IMR-90 (cell line): ENCODE data around the gene CREG2. TPM values are rescaled to one million over a fixed set of nuclear protein-coding genes. Genes with fewer than 3 reads are reported as not detected.

ENCODE experiments used
- ATAC-seq: fragments of 200-7000 bp; cut with Tn5 transposase; 2 replicates; pipeline ENCODE4 v1.9.1; 2020; ENCODE audit warnings: low read depth, mild to moderate bottlenecking, moderate library complexity
- BruUV-seq: library from RNA; stranded (reverse); fragments of 400-500 nt; replicated peaks from 2 replicates; lab custom pipeline; 2021; lab: Mats Ljungman, UMichigan
- CTCF ChIA-PET: fragments of 300-600 bp; formaldehyde crosslinking; extraction: SDS; loops from one replicate; lab custom pipeline; 2021; ENCODE audit warnings: antibody characterized with exemption; lab: Yijun Ruan, JAX
- POLR2A ChIA-PET: fragments of 300-600 bp; sonication (Branson Sonifier 250); formaldehyde crosslinking; loops from one replicate; lab custom pipeline; 2022; ENCODE audit warnings: antibody characterized with exemption; ENCODE audit not compliant: unreplicated experiment; lab: Charles Lee
- DNase-seq: peaks from one replicate; pipeline ENCODE4 v3.0.0; 2013
- H2AFZ ChIP-seq: replicated peaks from 2 replicates; pipeline ENCODE3; 2013; ENCODE audit warnings: low read length, mild to moderate bottlenecking; ENCODE audit not compliant: poor library complexity
- H2AK5ac ChIP-seq: 2 replicates; pipeline ENCODE4 v1.6.1; 2013; ENCODE audit warnings: low read depth, low read length, inconsistent platforms
- H2AK9ac ChIP-seq: replicated peaks from 2 replicates; pipeline ENCODE3; 2013; ENCODE audit warnings: mild to moderate bottlenecking, low read depth, low read length, moderate library complexity; ENCODE audit not compliant: poor library complexity
- H2BK120ac ChIP-seq: 2 replicates; pipeline ENCODE4 v1.6.1; 2013; ENCODE audit warnings: low read depth, low read length, inconsistent platforms
- H2BK15ac ChIP-seq: 3 replicates; pipeline ENCODE4 v1.6.1; 2013; ENCODE audit warnings: low read depth, low read length, inconsistent platforms
- H2BK20ac ChIP-seq: 2 replicates; pipeline ENCODE4 v1.6.1; 2013; ENCODE audit warnings: low read depth, mild to moderate bottlenecking, inconsistent platforms, low read length, moderate library complexity
- H2BK5ac ChIP-seq: 2 replicates; pipeline ENCODE4 v1.6.1; 2013; ENCODE audit warnings: mild to moderate bottlenecking, low read depth, low read length, inconsistent platforms; ENCODE audit not compliant: poor library complexity, severe bottlenecking
- H3K14ac ChIP-seq: replicated peaks from 2 replicates; pipeline ENCODE4 v1.6.1; 2013; ENCODE audit warnings: low read depth, low read length, inconsistent platforms
- H3K18ac ChIP-seq: 2 replicates; pipeline ENCODE4 v1.6.1; 2013; ENCODE audit warnings: low read depth, low read length, control low read depth
- H3K23ac ChIP-seq: 2 replicates; pipeline ENCODE4 v1.6.1; 2013; ENCODE audit warnings: low read depth, low read length, inconsistent platforms
- H3K27ac ChIP-seq: 2 replicates; pipeline ENCODE4 v1.5.1; 2013; ENCODE audit warnings: mild to moderate bottlenecking, control low read depth, low read length; ENCODE audit not compliant: insufficient read depth
- H3K27me3 ChIP-seq: 2 replicates; pipeline ENCODE4 v1.6.1; 2013; ENCODE audit warnings: low read length; ENCODE audit not compliant: control insufficient read depth, insufficient read depth
- H3K36me3 ChIP-seq: 2 replicates; pipeline ENCODE4 v1.6.1; 2013; ENCODE audit warnings: low read length, mixed read lengths; ENCODE audit not compliant: control insufficient read depth, insufficient read depth
- H3K4ac ChIP-seq: 2 replicates; pipeline ENCODE4 v1.6.1; 2013; ENCODE audit warnings: low read depth, low read length, inconsistent platforms
- H3K4me1 ChIP-seq: 2 replicates; pipeline ENCODE4 v1.6.1; 2013; ENCODE audit warnings: low read length, mixed read lengths; ENCODE audit not compliant: control insufficient read depth, insufficient read depth
- H3K4me2 ChIP-seq: 2 replicates; pipeline ENCODE4 v1.6.1; 2013; ENCODE audit warnings: low read depth, mild to moderate bottlenecking, control low read depth, low read length, moderate library complexity
- H3K4me3 ChIP-seq: 2 replicates; pipeline ENCODE4 v1.5.1; 2013; ENCODE audit warnings: low read depth, mild to moderate bottlenecking, control low read depth, low read length, moderate library complexity; ENCODE audit not compliant: insufficient read depth
- H3K56ac ChIP-seq: 2 replicates; pipeline ENCODE4 v1.6.1; 2013; ENCODE audit warnings: low read length, inconsistent platforms; ENCODE audit not compliant: insufficient read depth; ENCODE audit errors: extremely low read depth
- H3K79me1 ChIP-seq, 2 experiments: 2 replicates each; pipeline ENCODE4 v1.6.1; 2013; ENCODE audit warnings: low read length in 2 of 2, inconsistent platforms in 1 of 2, low read depth in 1 of 2
- H3K9ac ChIP-seq: 2 replicates; pipeline ENCODE4 v1.6.1; 2013; ENCODE audit warnings: low read depth, low read length, control low read depth
- H3K9me1 ChIP-seq: 2 replicates; pipeline ENCODE4 v1.6.1; 2013; ENCODE audit warnings: low read length, inconsistent platforms; ENCODE audit not compliant: insufficient read depth
- H3K9me3 ChIP-seq: 2 replicates; pipeline ENCODE4 v1.6.1; 2013; ENCODE audit warnings: low read length; ENCODE audit not compliant: control insufficient read depth, insufficient read depth
- H4K20me1 ChIP-seq: 2 replicates; pipeline ENCODE4 v1.6.1; 2013; ENCODE audit warnings: low read length, inconsistent platforms; ENCODE audit not compliant: insufficient read depth
- H4K5ac ChIP-seq: 2 replicates; pipeline ENCODE4 v1.6.1; 2013; ENCODE audit warnings: mild to moderate bottlenecking, low read depth, low read length, control low read depth
- H4K8ac ChIP-seq, 2 experiments: 2 replicates each; pipeline ENCODE4 v1.6.1; 2013; ENCODE audit warnings: low read depth in 2 of 2, low read length in 2 of 2, control low read depth in 1 of 2, inconsistent platforms in 1 of 2
- H4K91ac ChIP-seq: 2 replicates; pipeline ENCODE4 v1.6.1; 2013; ENCODE audit warnings: low read depth, low read length, inconsistent platforms; ENCODE audit not compliant: insufficient read depth
- BHLHE40 ChIP-seq: fragments of 150-350 bp; IDR thresholded peaks from 2 replicates; pipeline ENCODE4 v1.6.1; 2016; ENCODE audit warnings: mild to moderate bottlenecking, low read depth, low read length
- CEBPB ChIP-seq: IDR thresholded peaks from 2 replicates; pipeline ENCODE4 v1.6.1; 2012; ENCODE audit warnings: low read depth, low read length, improper control_type of control experiment
- CHD1 ChIP-seq: IDR thresholded peaks from 2 replicates; pipeline ENCODE4 v1.6.1; 2012; ENCODE audit warnings: low read depth, low read length, improper control_type of control experiment
- FOS ChIP-seq: fragments of 150-350 bp; IDR thresholded peaks from 2 replicates; pipeline ENCODE4 v1.6.1; 2016; ENCODE audit warnings: low read depth, low read length
- MAFK ChIP-seq: IDR thresholded peaks from 2 replicates; pipeline ENCODE4 v1.6.1; 2012; ENCODE audit warnings: low read depth, low read length, improper control_type of control experiment
- MAZ ChIP-seq: IDR thresholded peaks from 2 replicates; pipeline ENCODE4 v1.6.1; 2012; ENCODE audit warnings: low read depth, mild to moderate bottlenecking, low read length, improper control_type of control experiment, moderate library complexity, borderline replicate concordance
- MXI1 ChIP-seq: IDR thresholded peaks from 2 replicates; pipeline ENCODE4 v1.6.1; 2012; ENCODE audit warnings: low read depth, mild to moderate bottlenecking, low read length, moderate library complexity, borderline replicate concordance
- NFE2L2 ChIP-seq: fragments of 150-350 bp; IDR thresholded peaks from 2 replicates; pipeline ENCODE4 v1.6.1; 2016; ENCODE audit warnings: low read depth, mild to moderate bottlenecking, low read length
- RCOR1 ChIP-seq: IDR thresholded peaks from 2 replicates; pipeline ENCODE4 v1.6.1; 2012; ENCODE audit warnings: mild to moderate bottlenecking, low read length, improper control_type of control experiment; ENCODE audit not compliant: insufficient replicate concordance
- whole genome bisulfite sequencing, 2 experiments: methylation state at CpG; one replicate each; pipeline versions ENCODE4 v1.1.5 to v1.1.7; 2013; ENCODE audit warnings: missing lambda C conversion rate in 2 of 2; ENCODE audit not compliant: insufficient read length in 1 of 2; ENCODE audit errors: extremely low coverage in 2 of 2; 5-methylcytosine and 5-hydroxymethylcytosine counted together
- dilution Hi-C: fragments of 300-500 bp; cut with HindIII; formaldehyde crosslinking; loops from one replicate; pipeline ENCODE4 v1.14.3; 2018; ENCODE audit warnings: low sequenced_read_pairs; ENCODE audit not compliant: unreplicated experiment
- in situ Hi-C: fragments of 300-500 bp; cut with MboI; formaldehyde crosslinking; loops from 3 replicates; pipeline ENCODE4 v1.14.3; 2019; ENCODE audit warnings: low sequenced_read_pairs, inconsistent platforms, mixed read lengths
- intact Hi-C: fragments of 100-400 bp; cut with micrococcal nuclease; formaldehyde crosslinking; loops from 2 replicates; pipeline ENCODE4 v1.10.0; 2022
- polyA plus RNA-seq, 3 experiments: library from polyadenylated mRNA; depleted of rRNA; stranded (reverse); fragments of >200 nt; gene quantifications; 2 replicates each; pipeline ENCODE4 v1.2.3, GENCODE V29; 2012; ENCODE audit warnings: low replicate concordance in 1 of 3
- total RNA-seq: library from RNA; depleted of rRNA; stranded (reverse); fragments of >200 nt; gene quantifications from 2 replicates; pipeline ENCODE4 v1.2.3, GENCODE V29; 2012
- TF ChIP-seq, protein P1 (sequence below): fragments of 150-350 bp; IDR thresholded peaks from 2 replicates; pipeline ENCODE4 v1.6.1; 2016; ENCODE audit warnings: low read depth, mild to moderate bottlenecking, low read length, moderate library complexity, borderline replicate concordance
- TF ChIP-seq, protein P2 (sequence below): fragments of 150-350 bp; IDR thresholded peaks from 2 replicates; pipeline ENCODE4 v1.6.1; 2017; ENCODE audit warnings: mild to moderate bottlenecking, antibody characterized with exemption, low read length, low read depth

CREG2 gene
- total and polyA plus RNA-seq, 2 of the 4 experiments (the other 2 are of a cell fraction), result 0.17 TPM; not detected in 1

DNA sequence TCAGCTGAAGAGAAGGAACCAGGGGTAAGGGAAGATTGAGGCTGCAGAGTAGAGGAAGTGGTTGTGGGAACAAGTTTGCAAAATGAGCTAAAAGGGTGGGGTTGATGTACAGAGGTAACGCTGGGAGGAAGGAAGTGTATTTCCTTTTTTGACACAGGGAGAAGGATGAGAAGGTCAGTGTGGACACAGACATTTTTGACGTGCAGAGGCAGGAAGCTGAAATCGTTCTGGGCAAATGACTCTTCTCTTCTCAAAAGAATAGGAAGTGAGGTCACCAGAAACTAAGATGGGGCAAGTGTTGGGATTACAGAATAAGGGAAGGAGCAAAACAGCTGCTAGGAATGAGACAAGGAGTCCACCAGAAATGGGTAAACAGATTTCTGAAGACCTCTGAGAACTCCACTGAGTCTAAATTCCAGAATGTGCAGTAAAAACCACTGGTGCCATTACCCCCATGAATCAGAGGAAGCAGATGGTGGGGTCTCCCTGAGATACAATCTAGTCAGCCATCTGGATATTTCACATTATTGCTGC is 58.8 kb downstream of the CREG2 start:
- Histone ChIP-seq H3K4ac (peak overlapping the region; percentile 34; the same call in 1 of the 2 replicates), H4K8ac (peak overlapping the region; percentile 10 to 71), H2BK20ac (peak overlapping the region; percentile 21; the same call in 1 of the 2 replicates), H2AFZ (peak overlapping the region; percentile 67), H2AK9ac (no peak overlapping the region), H3K14ac (peak overlapping the region; percentile 61), H3K36me3 (no peaks in the 10 kb centered on the region), H4K20me1 (no peaks in the 10 kb centered on the region), H3K9me3 (no peaks in the 10 kb centered on the region; the same call in 1 of the 2 replicates), H4K91ac (no peak overlapping the region), H4K5ac (peak overlapping the region; percentile 60; the same call in 1 of the 2 replicates), H3K4me3 (no peak overlapping the region), H3K27ac (no peak overlapping the region), H2AK5ac (no peak overlapping the region), H3K4me1 (no peaks in the 10 kb centered on the region), H3K4me2 (no peak overlapping the region), H3K9me1 (0 out of 2 replicates have a peak, but pooled peaks cover 3% of the 10 kb centered on the region), H3K56ac (no peak overlapping the region), H3K79me1 (no peaks in the 10 kb centered on the region), H3K27me3 (no peaks in the 10 kb centered on the region), H3K23ac (peak overlapping the region; percentile 8; the same call in 1 of the 2 replicates), H2BK5ac (no peak overlapping the region), H2BK15ac (no peak overlapping the region), H3K9ac (no peak overlapping the region), H2BK120ac (no peak overlapping the region), H3K18ac (no peak overlapping the region; the same call in 1 of the 2 replicates)
- intact Hi-C loops (no loop called here), dilution Hi-C loops (no loop called here), in situ Hi-C loops (no loop called here)
- DNase-seq, result peak; percentile 87
- TF ChIP-seq RCOR1, result no peak
- no peak for TF ChIP-seq MXI1
- TF ChIP-seq CEBPB, result no peak
- no peak for TF ChIP-seq MAFK
- TF ChIP-seq, protein P1, sequence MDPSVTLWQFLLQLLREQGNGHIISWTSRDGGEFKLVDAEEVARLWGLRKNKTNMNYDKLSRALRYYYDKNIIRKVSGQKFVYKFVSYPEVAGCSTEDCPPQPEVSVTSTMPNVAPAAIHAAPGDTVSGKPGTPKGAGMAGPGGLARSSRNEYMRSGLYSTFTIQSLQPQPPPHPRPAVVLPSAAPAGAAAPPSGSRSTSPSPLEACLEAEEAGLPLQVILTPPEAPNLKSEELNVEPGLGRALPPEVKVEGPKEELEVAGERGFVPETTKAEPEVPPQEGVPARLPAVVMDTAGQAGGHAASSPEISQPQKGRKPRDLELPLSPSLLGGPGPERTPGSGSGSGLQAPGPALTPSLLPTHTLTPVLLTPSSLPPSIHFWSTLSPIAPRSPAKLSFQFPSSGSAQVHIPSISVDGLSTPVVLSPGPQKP, result no peak
- TF ChIP-seq, protein P2, sequence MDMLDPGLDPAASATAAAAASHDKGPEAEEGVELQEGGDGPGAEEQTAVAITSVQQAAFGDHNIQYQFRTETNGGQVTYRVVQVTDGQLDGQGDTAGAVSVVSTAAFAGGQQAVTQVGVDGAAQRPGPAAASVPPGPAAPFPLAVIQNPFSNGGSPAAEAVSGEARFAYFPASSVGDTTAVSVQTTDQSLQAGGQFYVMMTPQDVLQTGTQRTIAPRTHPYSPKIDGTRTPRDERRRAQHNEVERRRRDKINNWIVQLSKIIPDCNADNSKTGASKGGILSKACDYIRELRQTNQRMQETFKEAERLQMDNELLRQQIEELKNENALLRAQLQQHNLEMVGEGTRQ, result no peak
- TF ChIP-seq FOS, result no peak
- no peak for TF ChIP-seq MAZ
- TF ChIP-seq CHD1, result no peak
- no peak for TF ChIP-seq NFE2L2
- no peak for TF ChIP-seq BHLHE40
- no CpG with 5 or more reads among the region's 3 CpGs for WGBS, 2 experiments
- BruUV-seq, result no TSS peak
- ATAC-seq, result peak; percentile 24; the same call in 1 of the 2 replicates
- ChIA-PET CTCF (interaction anchor here (0.7 kb wide), 1 partner anchor 376 kb away, joined by 3 read pairs; no protein-coding TSS in a partner anchor), POLR2A (no interaction called here)
